Right atrium auricular region (tissue), 2 donors: ENCODE results near the gene ZSCAN29. TPM values are rescaled to one million over a fixed set of nuclear protein-coding genes. Genes with fewer than 3 reads are reported as not detected.
A peak's percentile ranks its signal among the peaks of the same experiment; 100 is the strongest.

Experiments
- DNase-seq: peaks from one replicate; pipeline ENCODE4 v3.0.0-alpha.2; 2019; ENCODE audit warnings: low spot score
- H3K27ac ChIP-seq, 2 donors: fragments of 200-600 bp; sonication (generic); 1 replicate in 1 of 2; 2 replicates in 1 of 2; pipeline ENCODE4 v1.5.1; 2016 to 2019
- H3K27me3 ChIP-seq, 2 donors: fragments of 200-600 bp; sonication (generic); one replicate each; pipeline versions ENCODE4 v1.5.1 to v1.6.0; 2017 to 2019
- H3K36me3 ChIP-seq: fragments of 200-600 bp; sonication (generic); one replicate; pipeline ENCODE4 v1.5.1; 2016
- H3K4me1 ChIP-seq, 2 donors: fragments of 200-600 bp; sonication (generic); one replicate each; pipeline versions ENCODE4 v1.5.1 to v1.6.0; 2017 to 2019
- H3K4me3 ChIP-seq, 2 donors: fragments of 200-600 bp; sonication (generic); 1 replicate in 1 of 2; 2 replicates in 1 of 2; pipeline ENCODE4 v1.5.1; 2017 to 2019; ENCODE audit warnings: mild to moderate bottlenecking in 1 of 2, moderate library complexity in 1 of 2
- H3K9me3 ChIP-seq, 2 donors: fragments of 200-600 bp; sonication (generic); one replicate each; pipeline ENCODE4 v1.5.1; 2019
- total RNA-seq, 2 donors: library from RNA; depleted of rRNA; stranded (reverse); fragments of >200 nt; gene quantifications; one replicate each; pipeline ENCODE4 v1.1.0, GENCODE V29; 2016
- TF ChIP-seq, protein P1 (sequence below), 2 donors: fragments of 200-600 bp; sonication (generic); IDR thresholded peaks; one replicate each; pipeline ENCODE4 v1.5.1; 2019; ENCODE audit warnings: antibody characterized with exemption in 2 of 2

The ZSCAN29 gene
- total RNA-seq = 10 to 100 TPM in 1 of 2 donors, 1 to 10 TPM in 1; 6.4 to 10.1 TPM

DNA sequence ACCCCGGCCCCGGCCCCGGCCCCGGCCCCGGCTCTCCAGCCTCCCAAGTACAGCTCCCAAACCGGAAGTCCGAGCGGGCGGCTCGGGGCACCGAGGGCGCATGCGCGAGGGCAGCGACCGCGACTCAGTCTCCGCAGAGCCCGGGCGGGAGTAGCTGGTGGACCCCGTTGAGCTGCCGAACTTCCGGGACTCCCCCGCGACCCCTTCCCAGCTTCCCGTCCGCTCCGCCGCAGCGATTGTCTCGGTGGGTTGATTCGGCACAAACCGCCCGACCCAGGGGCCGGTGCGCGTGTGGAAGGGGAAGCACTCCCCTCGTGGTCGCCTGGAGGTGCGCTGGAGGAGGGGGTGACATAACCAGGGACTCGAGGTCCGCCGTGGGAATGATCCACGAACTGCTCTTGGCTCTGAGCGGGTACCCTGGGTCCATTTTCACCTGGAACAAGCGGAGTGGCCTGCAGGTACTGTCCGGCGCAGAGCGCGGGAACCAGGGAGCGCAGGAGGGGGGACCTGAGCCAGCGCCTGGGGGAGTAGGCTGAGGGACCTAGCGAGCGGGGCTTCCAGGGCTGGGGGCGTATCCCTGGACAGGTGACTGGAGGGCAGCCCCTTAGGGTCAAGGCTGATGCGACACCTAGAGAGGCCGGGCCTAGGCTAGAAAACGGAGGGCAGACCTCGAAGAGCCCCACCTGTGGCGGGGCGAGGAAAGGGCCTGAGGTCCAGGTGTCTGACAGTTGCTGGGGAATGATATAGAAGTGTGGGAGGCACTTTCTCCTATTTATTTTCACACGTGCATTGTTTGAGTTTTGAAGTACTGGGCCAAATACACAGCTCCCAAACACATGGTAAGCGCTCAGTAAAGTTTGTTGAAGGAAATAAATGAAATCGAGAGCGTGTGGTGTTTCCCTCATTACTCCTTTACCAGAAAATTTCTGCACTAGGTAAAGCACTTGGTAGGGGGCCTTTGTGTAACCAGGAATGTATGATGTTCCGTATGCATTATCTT, at the start of gene ZSCAN29, which contains the start of gene TUBGCP4:
TSS of gene ZSCAN29 (minus strand) at position 69 of the 1,000 bp plus-strand sequence. CDS start 1,130 bp downstream, outside the sequence.
TSS of gene TUBGCP4 (plus strand) at position 127 of the 1,000 bp plus-strand sequence. CDS start at position 381, 254 bp downstream.
- Histone ChIP-seq H3K36me3 (peaks cover 13% of the 10 kb centered on the region), H3K9me3 (no peaks in the 10 kb centered on the region), H3K4me1 (peaks cover 0 to 33% of the 10 kb centered on the region in 2 donors), H3K4me3 (peak within 1 kb of the TSS; percentile 76 to 82), H3K27ac (peak within 1 kb of the TSS; percentile 71 to 73), H3K27me3 (no peaks in the 10 kb centered on the region)
- TF ChIP-seq, protein P1, sequence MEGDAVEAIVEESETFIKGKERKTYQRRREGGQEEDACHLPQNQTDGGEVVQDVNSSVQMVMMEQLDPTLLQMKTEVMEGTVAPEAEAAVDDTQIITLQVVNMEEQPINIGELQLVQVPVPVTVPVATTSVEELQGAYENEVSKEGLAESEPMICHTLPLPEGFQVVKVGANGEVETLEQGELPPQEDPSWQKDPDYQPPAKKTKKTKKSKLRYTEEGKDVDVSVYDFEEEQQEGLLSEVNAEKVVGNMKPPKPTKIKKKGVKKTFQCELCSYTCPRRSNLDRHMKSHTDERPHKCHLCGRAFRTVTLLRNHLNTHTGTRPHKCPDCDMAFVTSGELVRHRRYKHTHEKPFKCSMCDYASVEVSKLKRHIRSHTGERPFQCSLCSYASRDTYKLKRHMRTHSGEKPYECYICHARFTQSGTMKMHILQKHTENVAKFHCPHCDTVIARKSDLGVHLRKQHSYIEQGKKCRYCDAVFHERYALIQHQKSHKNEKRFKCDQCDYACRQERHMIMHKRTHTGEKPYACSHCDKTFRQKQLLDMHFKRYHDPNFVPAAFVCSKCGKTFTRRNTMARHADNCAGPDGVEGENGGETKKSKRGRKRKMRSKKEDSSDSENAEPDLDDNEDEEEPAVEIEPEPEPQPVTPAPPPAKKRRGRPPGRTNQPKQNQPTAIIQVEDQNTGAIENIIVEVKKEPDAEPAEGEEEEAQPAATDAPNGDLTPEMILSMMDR (IDR thresholded peaks at IDR 0.05) = peak in 1 of 2 donors; percentile 36
- peak; percentile 76 for DNase-seq

DNA sequence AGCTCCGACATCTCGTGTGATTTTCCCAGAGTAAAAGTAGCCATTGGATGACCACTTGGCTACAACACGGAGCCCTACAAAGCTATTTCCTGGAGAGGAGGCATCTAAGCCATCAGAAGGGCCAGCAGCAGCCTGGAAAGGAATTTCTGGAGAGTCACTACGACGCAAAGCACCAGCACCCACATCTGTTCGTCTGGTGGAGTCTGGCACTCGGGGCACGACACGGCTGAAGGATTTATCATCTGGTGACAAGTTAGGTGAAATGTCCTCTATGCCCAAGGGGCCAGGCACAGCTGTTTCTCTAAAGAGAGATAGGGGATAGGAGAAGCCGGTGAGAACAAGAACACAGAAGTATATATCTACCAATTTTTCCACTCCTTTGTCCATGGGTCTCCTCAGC, 49.6 kb upstream of the ZSCAN29 start:
- peaks cover 75% of the 10 kb centered on the region for H3K36me3 ChIP-seq
- no peaks in the 10 kb centered on the region for H3K4me1 ChIP-seq
- no peak overlapping the region for H3K27ac ChIP-seq
- DNase-seq = no peak
- no peak overlapping the region for H3K4me3 ChIP-seq
- no peaks in the 10 kb centered on the region for H3K27me3 ChIP-seq
- no peaks in the 10 kb centered on the region for H3K9me3 ChIP-seq
- TF ChIP-seq, protein P1 (IDR thresholded peaks at IDR 0.05) = no peak

DNA sequence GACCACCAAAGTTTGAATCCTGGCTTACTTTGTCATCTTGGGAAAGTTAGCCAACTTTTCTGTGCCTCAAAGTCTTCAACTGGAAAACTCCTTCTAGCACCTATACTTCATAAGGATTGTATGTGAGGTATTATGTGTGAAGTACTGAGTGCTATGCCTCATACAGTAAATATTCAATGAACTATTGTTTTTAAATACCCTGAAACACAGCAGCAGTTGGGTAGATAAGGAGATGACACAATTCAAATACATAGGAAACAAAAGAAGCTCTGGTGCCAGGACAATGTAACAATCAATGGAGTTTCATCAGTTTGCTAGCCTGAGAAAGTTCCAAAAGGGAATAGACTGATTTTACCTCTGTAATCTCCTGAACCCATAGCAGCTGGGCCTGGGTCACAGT, 43.4 kb upstream of the ZSCAN29 start:
- DNase-seq = no peak
- TF ChIP-seq, protein P1 (IDR thresholded peaks at IDR 0.05) = no peak
- Histone ChIP-seq H3K36me3 (peaks cover 68% of the 10 kb centered on the region), H3K4me3 (no peak overlapping the region), H3K9me3 (no peaks in the 10 kb centered on the region), H3K4me1 (no peaks in the 10 kb centered on the region), H3K27me3 (no peaks in the 10 kb centered on the region), H3K27ac (no peak overlapping the region)

DNA sequence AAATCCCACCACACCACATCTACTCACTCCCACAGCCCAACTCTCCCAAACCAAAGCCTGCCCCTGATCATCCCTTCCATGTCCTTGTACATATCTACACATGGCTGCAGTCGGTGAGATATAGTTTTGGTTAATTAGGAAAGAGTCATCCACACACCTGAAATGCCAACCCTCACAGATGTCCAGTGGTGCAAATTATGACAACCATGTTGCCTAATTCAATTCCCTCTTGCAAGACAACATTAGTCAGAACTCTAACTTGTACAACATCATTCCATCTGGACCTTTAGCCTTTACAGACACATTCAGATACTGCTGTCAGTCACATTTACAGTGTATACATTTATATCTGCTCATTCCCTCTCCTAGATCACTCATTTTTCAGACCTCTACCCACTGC, 41.3 kb upstream of the ZSCAN29 start:
- Histone ChIP-seq H3K27ac (no peak overlapping the region), H3K36me3 (peaks cover 81% of the 10 kb centered on the region), H3K4me1 (no peaks in the 10 kb centered on the region), H3K9me3 (no peaks in the 10 kb centered on the region), H3K27me3 (no peaks in the 10 kb centered on the region), H3K4me3 (no peak overlapping the region)
- no peak for DNase-seq
- TF ChIP-seq, protein P1 (IDR thresholded peaks at IDR 0.05) = no peak

DNA sequence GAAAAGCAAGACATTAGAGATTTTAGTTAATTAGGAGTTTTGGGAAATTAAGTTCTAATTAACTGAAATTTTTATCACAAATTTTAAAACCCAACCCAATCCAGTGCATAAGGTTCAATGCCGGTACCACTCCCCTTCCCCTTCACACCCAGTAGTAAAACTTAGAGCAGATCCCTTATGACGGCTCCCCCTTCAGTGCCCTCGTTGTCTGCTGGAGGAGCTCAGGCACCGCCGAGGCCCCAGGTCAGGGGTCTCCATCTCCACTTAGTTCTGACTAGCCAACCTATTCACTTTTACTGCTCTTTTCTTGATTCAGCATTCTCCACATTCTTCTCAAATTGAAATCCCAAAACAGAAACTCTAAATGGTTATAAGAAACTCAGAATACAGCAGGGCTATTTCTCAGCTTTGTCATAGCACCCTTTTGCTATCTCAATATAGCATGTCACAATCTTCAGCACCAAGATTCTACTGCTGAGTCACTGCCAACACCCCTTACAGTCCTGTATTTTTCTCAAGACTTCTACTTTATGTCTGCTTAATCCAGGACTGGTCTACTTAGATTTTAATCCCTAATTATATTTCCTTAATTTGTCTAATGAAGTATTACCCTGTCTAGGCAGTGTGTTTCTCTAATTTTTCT, 39.9 kb upstream of the ZSCAN29 start:
- H3K4me3 ChIP-seq = no peak overlapping the region
- H3K27ac ChIP-seq = no peak overlapping the region
- DNase-seq = no peak
- H3K36me3 ChIP-seq = peaks cover 74% of the 10 kb centered on the region
- no peaks in the 10 kb centered on the region for H3K9me3 ChIP-seq
- TF ChIP-seq, protein P1 (IDR thresholded peaks at IDR 0.05) = no peak
- no peaks in the 10 kb centered on the region for H3K4me1 ChIP-seq
- H3K27me3 ChIP-seq = no peaks in the 10 kb centered on the region
